Measurements from ENCODE around the gene PACRG. TPM values are rescaled to one million over a fixed set of nuclear protein-coding genes. Genes with fewer than 3 reads are reported as not detected.

The PACRG gene
- total RNA-seq, 4 donors from 2014 or later = 0.95 to 1.3 TPM; not detected in 2

DNA sequence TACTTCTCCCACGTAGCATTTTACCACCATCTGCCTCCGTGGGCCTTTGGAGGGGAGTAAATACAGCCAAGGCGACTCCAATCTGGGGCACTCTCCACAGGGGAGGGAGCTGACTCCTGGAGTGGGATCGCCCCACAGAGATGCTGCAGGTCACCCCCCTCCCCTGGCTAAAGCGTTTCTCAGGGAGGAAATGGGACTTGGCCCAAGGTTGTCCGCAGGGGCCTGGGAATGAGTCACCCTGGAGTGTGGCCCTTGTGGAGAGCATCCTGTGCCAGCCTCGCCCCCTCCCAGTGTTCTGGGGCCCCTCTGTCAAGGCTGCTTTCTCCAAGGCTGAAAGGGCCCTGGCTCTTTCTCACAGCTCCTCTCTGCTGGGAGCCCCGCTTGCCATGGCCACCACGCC is 602.2 kb downstream of the PACRG start:
- H3K27ac ChIP-seq = no peak overlapping the region
- no peak for DNase-seq
- H3K36me3 ChIP-seq = no peaks in the 10 kb centered on the region
- no peaks in the 10 kb centered on the region for H3K27me3 ChIP-seq
- TF ChIP-seq, protein P1, sequence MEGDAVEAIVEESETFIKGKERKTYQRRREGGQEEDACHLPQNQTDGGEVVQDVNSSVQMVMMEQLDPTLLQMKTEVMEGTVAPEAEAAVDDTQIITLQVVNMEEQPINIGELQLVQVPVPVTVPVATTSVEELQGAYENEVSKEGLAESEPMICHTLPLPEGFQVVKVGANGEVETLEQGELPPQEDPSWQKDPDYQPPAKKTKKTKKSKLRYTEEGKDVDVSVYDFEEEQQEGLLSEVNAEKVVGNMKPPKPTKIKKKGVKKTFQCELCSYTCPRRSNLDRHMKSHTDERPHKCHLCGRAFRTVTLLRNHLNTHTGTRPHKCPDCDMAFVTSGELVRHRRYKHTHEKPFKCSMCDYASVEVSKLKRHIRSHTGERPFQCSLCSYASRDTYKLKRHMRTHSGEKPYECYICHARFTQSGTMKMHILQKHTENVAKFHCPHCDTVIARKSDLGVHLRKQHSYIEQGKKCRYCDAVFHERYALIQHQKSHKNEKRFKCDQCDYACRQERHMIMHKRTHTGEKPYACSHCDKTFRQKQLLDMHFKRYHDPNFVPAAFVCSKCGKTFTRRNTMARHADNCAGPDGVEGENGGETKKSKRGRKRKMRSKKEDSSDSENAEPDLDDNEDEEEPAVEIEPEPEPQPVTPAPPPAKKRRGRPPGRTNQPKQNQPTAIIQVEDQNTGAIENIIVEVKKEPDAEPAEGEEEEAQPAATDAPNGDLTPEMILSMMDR (IDR thresholded peaks at IDR 0.05) = no peak
- no peak for TF ChIP-seq POLR2A (IDR thresholded peaks at IDR 0.05)
- intact Hi-C loops (cut with DNase I) = no loop called here
- H3K4me3 ChIP-seq = no peak overlapping the region
- H3K4me1 ChIP-seq = peaks cover 0 to 2% (median 1%) of the 10 kb centered on the region in 3 donors
- no peaks in the 10 kb centered on the region for H3K9me3 ChIP-seq
- WGBS, 2 donors = 86 to 89% methylated on average over 3 to 8 of the region's 9 CpGs

DNA sequence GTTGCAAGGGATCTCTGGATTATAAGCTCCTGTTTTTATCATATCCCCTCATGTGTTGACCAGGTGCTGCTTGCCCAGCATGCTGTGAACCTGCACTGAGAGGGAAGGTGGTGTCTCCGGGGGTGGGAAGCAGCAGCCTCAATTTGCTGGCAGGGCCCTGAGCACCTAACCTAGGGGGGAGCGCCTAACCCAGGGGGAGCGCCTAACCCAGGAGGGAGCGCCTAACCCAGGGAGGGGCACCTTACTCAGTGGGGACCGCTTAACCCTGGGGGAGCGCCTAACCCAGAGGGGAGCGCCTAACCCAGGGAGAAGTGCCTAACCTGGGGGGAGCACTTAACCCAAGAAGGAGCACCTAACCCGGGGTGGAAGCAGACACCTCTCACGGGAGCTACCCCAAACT is 603.5 kb downstream of the PACRG start:
- Histone ChIP-seq H3K27me3 (no peaks in the 10 kb centered on the region), H3K36me3 (no peaks in the 10 kb centered on the region), H3K27ac (no peak overlapping the region), H3K4me3 (no peak overlapping the region), H3K4me1 (peaks cover 0 to 15% (median 7%) of the 10 kb centered on the region in 3 donors), H3K9me3 (no peaks in the 10 kb centered on the region)
- DNase-seq = no peak
- WGBS, 2 donors = 84 to 89% methylated on average over 3 to 4 of the region's 9 CpGs
- intact Hi-C loops (cut with DNase I) = no loop called here
- no peak for TF ChIP-seq POLR2A (IDR thresholded peaks at IDR 0.05)
- TF ChIP-seq, protein P1 (IDR thresholded peaks at IDR 0.05) = no peak

DNA sequence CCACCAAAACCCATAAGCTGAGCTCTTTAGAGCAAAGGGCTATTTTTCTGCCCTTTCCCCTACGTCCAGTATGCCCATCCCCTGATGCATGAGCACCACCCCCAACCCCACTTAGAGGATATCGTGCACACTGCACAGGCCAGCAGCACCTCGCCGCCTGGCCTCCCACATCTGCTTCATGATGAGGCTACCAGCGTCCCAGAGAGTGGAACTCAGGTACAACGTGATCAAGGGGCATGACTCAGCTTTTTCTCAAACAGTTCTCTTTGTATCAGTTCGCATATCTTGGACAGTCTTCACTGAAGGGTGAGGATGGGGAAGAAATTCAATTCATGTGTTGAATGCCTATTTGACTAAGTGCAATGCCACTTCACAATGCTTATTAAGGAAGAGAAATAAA is 604.8 kb downstream of the PACRG start:
- Histone ChIP-seq H3K36me3 (no peaks in the 10 kb centered on the region), H3K4me1 (peaks cover 0 to 15% (median 7%) of the 10 kb centered on the region in 3 donors), H3K9me3 (no peaks in the 10 kb centered on the region), H3K27ac (no peak overlapping the region), H3K4me3 (no peak overlapping the region), H3K27me3 (no peaks in the 10 kb centered on the region)
- DNase-seq = no peak
- WGBS, 2 donors = 63 to 79% methylated on average over 3 to 4 of the region's 7 CpGs
- intact Hi-C loops (cut with DNase I) = no loop called here
- no peak for TF ChIP-seq POLR2A (IDR thresholded peaks at IDR 0.05)
- TF ChIP-seq, protein P1 (IDR thresholded peaks at IDR 0.05) = no peak

DNA sequence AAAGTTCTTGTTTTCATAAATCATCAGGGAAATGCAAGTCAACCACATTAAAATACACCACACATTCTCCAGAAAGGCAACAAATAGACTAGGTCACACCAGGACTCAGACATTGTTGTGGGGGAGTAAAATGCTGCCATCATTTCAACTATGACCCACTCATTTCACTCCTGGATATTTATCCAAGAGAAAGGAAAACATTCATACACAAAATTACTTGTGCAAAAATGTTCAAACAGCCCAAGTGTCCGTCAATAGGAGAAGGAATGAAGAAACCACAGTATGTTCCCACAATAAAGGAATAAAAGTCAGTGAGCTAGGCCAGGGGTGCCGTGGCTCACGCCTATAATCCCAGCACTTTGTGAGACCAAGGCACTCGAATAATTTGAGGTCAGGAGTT is 605.3 kb downstream of the PACRG start:
- H3K36me3 ChIP-seq = no peaks in the 10 kb centered on the region
- 63 to 88% methylated on average over 3 to 4 of the region's 4 CpGs for WGBS, 2 donors
- intact Hi-C loops (cut with DNase I) = no loop called here
- no peaks in the 10 kb centered on the region for H3K27me3 ChIP-seq
- TF ChIP-seq, protein P1 (IDR thresholded peaks at IDR 0.05) = no peak
- no peak for TF ChIP-seq POLR2A (IDR thresholded peaks at IDR 0.05)
- peaks cover 0 to 15% (median 7%) of the 10 kb centered on the region in 3 donors for H3K4me1 ChIP-seq
- no peak for DNase-seq
- no peaks in the 10 kb centered on the region for H3K9me3 ChIP-seq
- H3K4me3 ChIP-seq = no peak overlapping the region
- H3K27ac ChIP-seq = no peak overlapping the region

DNA sequence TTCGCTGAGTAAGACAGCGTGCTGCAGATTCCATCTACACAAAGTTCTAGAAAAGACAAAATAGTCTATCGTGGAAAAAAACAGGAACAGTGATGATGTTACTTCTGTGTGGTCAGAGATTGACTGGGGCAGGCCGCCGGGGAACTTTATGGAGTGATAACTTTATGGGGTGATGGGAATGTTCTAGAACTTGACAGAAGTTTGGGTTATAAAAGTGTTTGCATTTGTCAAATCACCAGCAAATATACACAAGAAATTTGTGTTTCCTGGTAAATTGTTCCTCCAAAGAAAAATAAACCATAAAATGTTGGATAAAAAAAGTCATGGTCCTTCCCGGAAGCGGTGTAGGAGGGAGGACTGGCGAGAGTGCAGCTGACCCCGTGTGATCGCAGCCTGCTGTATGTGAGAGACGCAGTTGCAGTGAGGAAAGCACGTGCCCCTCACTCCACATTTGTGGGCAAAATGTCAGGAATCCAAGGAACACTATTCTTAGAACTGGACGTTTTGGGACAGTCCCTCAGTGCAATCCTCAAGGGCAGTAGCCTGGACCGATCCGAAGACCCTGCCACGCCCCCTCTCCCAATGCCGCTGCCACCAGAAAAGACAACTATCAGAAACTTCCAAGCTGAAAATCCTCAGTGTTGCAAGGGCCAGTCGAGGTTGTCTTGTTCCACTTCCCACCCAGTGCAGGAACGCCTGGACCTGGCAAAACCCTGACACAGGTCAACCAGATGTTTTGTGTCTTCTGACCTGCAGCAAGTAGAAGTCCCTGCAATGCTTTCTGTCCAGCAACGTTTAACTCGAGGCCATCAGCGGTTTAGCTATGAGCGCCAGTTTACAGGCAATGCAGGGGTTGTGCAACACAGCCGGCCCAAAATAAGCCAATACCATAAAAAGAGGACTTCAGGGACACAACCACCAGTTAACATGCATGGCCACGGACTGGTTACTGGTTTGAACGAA is 606.2 kb downstream of the PACRG start:
- TF ChIP-seq POLR2A (IDR thresholded peaks at IDR 0.05) = no peak
- TF ChIP-seq, protein P1 (IDR thresholded peaks at IDR 0.05) = no peak
- Histone ChIP-seq H3K4me3 (no peak overlapping the region), H3K27me3 (no peaks in the 10 kb centered on the region), H3K9me3 (no peaks in the 10 kb centered on the region), H3K4me1 (peaks cover 0 to 22% (median 8%) of the 10 kb centered on the region in 3 donors), H3K27ac (no peak overlapping the region), H3K36me3 (no peaks in the 10 kb centered on the region)
- no peak for DNase-seq
- intact Hi-C loops (cut with DNase I) = no loop called here
- WGBS, 2 donors = 74 to 78% methylated on average over 17 to 21 of the region's 26 CpGs
